ENCODE results near the gene MOB3A.

- no peak for TF ChIP-seq ZNF274 (IDR thresholded peaks at IDR 0.05; ENCODE audit: low read depth, low read length)
- no peak for TF ChIP-seq YY1 (IDR thresholded peaks at IDR 0.05; ENCODE audit: insufficient read depth, insufficient read length)
- no peak for TF ChIP-seq SUZ12 (IDR thresholded peaks at IDR 0.05; ENCODE audit: extremely low read depth, insufficient read depth, insufficient read length)
Measured at GRCh38 chr19:2049741-2050348, 46.3 kb downstream of the MOB3A start.
